Measurements from ENCODE around the gene TP53AIP1.

TP53AIP1 gene

DNA sequence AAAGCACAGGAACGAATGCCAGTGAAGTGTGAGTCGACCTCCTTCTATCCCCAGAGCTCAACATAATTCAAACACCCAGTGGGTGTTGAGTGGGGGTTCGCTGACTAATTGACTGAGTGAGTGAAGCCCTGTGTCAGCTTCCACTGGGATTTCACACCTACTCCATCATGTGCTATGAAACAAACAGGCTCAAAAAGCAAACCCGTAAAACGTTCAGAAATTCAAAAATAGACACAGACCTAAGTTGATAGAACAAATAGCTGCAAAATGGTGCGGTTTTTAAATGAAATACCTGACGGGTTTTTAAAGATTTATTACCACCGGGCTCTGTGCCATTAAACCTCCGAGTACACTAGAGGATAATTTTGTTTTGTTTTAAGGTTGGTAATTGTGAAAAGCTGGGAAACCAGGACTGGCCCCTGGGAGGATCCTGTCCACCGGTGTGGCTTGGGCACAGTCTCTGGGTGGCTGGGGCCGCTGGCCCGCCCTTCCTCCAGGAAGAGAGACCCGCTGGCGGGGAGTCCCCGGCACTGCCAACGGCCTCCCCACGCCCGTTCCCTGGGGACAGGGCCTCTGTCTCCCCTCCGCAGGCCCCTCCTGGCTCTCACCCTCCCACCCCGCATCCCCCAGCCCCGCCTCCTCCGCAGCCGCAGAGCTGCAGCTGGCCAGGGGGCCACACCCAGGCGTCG is 37.9 kb downstream of the TP53AIP1 start:
- no peak overlapping the region for H3K4me3 ChIP-seq (ENCODE audit: low read depth, low read length)
- TF ChIP-seq, protein P1, sequence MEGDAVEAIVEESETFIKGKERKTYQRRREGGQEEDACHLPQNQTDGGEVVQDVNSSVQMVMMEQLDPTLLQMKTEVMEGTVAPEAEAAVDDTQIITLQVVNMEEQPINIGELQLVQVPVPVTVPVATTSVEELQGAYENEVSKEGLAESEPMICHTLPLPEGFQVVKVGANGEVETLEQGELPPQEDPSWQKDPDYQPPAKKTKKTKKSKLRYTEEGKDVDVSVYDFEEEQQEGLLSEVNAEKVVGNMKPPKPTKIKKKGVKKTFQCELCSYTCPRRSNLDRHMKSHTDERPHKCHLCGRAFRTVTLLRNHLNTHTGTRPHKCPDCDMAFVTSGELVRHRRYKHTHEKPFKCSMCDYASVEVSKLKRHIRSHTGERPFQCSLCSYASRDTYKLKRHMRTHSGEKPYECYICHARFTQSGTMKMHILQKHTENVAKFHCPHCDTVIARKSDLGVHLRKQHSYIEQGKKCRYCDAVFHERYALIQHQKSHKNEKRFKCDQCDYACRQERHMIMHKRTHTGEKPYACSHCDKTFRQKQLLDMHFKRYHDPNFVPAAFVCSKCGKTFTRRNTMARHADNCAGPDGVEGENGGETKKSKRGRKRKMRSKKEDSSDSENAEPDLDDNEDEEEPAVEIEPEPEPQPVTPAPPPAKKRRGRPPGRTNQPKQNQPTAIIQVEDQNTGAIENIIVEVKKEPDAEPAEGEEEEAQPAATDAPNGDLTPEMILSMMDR (IDR thresholded peaks at IDR 0.05; ENCODE audit: control insufficient read depth, extremely low read depth, insufficient read depth), result no peak
- DNase-seq (ENCODE audit: low read depth), result no peak

DNA sequence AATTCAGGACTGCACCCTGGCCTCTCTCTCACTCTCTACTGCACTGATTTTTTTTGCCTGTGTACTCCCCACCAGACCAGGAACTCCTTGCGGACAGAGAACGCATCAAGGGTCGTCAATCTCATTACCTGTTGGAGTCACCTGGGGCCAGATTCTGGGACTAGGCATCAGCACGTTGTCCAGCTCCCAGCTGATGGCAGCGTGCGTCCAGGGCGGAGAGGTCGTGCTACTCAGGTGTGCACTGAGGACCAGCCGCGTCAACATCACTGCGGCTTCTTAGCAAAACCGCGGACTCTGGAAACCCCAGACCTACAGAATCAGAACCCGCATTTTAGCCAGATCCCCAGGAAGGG is 38.4 kb downstream of the TP53AIP1 start:
- TF ChIP-seq, protein P1 (IDR thresholded peaks at IDR 0.05; ENCODE audit: control insufficient read depth, extremely low read depth, insufficient read depth), result no peak
- DNase-seq (ENCODE audit: low read depth), result no peak
- no peak overlapping the region for H3K4me3 ChIP-seq (ENCODE audit: low read depth, low read length)

DNA sequence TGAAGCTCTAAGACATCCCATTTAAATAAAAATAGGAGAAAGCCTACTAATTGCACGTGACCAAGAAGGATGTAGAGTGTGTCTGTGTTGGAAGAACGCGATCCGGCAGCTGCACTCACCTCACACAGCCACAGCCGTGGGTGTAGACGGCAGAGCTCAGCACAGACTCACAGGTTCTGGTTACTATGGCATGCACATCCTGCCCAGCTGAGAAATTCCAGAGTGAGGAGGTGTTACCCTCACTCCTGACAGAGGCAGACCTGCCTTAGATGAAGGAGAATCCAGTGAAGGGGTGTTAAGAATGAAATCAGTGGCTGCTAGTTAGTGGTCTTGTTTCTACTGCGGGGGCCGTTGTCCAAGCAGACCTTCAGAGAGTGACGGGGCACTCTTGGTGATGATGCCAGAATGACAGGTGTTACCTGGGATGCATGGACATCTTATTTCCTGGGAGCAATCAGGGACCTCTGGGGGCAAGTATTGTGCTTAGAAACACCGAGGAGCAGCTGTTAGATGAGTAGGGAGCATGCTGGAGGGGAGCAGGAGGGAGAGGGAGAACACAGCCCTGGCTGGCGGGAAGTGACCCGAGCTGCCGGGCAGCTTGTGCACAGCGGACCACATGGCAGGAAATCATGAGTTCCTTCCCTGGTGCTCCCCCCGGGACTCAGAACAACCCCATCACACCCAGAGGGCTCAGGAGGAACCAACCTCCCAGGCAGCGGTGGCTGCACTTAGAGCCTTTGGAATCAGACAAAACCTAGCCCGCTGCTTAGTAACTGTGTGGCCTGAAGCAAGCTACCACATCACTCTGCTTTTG is 39.2 kb downstream of the TP53AIP1 start:
- H3K4me3 ChIP-seq (ENCODE audit: low read depth, low read length), result no peak overlapping the region
- TF ChIP-seq, protein P1 (IDR thresholded peaks at IDR 0.05; ENCODE audit: control insufficient read depth, extremely low read depth, insufficient read depth), result no peak
- DNase-seq (ENCODE audit: low read depth), result no peak

DNA sequence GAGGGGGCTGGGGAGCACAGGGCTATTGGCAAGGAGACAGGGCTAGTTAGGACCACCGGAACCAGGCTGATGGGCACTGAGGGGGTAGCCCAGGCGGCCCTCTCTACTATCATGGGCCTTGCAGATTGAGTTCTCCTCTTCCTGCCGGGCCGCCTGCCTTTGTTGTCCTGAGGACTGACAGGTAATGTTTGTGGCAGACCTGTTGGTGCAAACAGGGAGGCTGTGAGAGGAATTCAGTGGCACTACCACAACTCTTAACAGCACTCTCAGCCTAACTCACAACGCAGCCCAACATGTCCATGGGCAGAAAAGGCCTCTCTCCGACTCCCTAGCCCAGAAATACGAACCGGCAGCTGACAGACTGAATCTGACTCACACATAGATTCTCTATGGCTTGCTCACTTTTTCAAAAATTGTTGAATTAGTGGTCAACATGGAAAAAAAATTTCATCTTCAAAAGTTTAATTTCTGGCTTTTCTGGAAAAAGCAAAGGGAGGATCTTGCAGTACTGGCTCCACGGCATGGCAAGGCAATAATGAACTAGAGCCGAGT is 40.1 kb downstream of the TP53AIP1 start:
- DNase-seq (ENCODE audit: low read depth), result no peak
- H3K4me3 ChIP-seq (ENCODE audit: low read depth, low read length), result no peak overlapping the region
- TF ChIP-seq, protein P1 (IDR thresholded peaks at IDR 0.05; ENCODE audit: control insufficient read depth, extremely low read depth, insufficient read depth), result no peak

DNA sequence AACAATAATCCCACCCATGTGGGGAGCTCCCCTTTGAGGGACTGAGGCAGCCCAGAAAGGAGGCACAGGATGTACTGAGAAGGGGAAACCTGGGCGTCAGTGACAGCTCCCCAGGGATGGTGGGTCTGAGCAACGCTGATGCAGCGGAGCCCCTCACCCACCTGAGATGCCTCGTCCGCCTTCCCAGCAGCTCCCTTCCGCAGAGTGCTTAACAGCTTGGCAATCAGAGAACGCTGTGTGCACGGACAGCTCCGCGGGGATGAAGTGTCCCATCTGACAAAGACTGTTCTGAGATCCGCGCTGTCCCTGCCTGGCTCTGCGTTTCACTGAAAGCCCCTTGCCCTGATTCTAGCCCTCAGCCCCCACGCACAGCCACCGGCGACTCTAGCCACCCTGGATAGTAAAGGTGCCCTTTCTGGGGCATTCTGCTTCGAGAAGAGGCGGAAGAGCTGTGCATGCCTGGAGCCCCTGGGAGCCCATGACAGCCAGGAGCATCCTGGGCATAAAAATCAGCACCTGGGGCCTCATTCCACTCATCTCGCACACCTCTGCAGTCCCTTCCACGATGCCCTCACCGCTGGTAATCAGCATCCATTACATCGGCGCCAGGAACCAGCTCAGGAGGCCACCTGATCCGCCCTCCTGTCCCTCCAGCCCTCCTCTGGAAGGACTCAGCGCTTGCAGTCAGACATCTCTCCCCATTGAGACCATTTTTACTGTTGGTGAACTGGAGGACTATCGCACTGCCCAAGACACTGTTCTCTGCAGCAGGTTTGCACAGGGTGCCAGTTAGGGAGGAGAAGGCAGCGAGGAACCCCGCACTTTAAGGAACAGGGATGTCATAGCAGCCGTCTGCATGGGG is 40.8 kb downstream of the TP53AIP1 start:
- no peak overlapping the region for H3K4me3 ChIP-seq (ENCODE audit: low read depth, low read length)
- DNase-seq (ENCODE audit: low read depth), result no peak
- TF ChIP-seq, protein P1 (IDR thresholded peaks at IDR 0.05; ENCODE audit: control insufficient read depth, extremely low read depth, insufficient read depth), result no peak

DNA sequence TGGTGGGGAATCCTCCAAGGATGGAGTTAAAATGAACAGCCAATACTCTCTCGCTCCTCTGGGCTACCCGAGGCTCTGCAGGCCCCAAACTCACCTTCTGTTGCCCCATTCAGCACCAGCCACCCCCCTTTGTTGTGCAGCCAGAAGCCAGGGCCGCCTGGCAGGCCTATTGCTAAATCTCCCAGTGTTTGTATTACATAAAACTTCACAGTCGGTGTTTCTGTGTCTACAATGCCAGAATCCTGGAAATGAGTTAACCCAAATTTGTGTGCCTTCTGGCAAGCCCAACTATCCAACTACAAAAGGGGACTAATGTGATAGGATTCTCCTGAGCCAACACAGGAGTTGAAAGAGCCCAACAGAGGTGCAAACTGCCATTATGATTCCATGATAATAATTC is 42.2 kb downstream of the TP53AIP1 start:
- DNase-seq (ENCODE audit: low read depth), result no peak
- no peak overlapping the region for H3K4me3 ChIP-seq (ENCODE audit: low read depth, low read length)
- TF ChIP-seq, protein P1 (IDR thresholded peaks at IDR 0.05; ENCODE audit: control insufficient read depth, extremely low read depth, insufficient read depth), result no peak
